Adrenal gland (tissue), 5 donors: Measurements from ENCODE around the gene PTPN7.
"Not testable (repeated sequence)": the region's sequence is repeated elsewhere in the genome, so short reads cannot be mapped to it uniquely, and the experiment has no call there.

Experiments
- POLR2A ChIP-seq, 2 donors: fragments of 450-650 bp; IDR thresholded peaks; one replicate each; pipeline ENCODE4 v1.6.1; 2017; ENCODE audit warnings: antibody characterized with exemption in 2 of 2, mild to moderate bottlenecking in 2 of 2, moderate library complexity in 1 of 2
- TF ChIP-seq, protein P1 (sequence below), 6 experiments: fragments of 450-650 bp in 4 of 6; fragments of 200-600 bp in 2 of 6; sonication (generic) in 1 of 6; IDR thresholded peaks; 1 replicate in 5 of 6; 2 replicates in 1 of 6; pipeline versions ENCODE4 v1.5.1 to v1.8.0; 2016 to 2021; ENCODE audit warnings: antibody characterized with exemption in 6 of 6, mild to moderate bottlenecking in 2 of 6, moderate library complexity in 1 of 6
- donor health status: DM: no; HTN: no; CAD: no.

DNA sequence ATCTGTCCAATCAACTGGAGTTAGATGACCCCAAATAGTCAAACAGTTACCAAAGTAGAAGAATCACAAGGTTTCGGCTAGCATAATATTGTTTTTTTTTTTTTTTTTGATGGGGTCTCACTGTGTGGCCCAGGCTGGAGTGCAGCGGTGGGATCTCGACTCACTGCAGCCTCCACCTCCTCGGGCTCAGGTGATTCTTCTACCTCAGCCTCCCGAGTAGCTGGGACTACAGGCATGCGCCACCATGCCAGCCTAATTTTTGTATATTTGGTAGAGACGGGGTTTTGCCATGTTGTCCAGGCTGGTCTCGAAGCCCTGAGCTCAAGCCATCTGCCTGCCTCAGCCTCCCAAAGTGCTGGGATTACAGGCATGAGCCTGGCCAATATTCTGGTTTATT is 14.7 kb downstream of the PTPN7 start:
- TF ChIP-seq, protein P1, sequence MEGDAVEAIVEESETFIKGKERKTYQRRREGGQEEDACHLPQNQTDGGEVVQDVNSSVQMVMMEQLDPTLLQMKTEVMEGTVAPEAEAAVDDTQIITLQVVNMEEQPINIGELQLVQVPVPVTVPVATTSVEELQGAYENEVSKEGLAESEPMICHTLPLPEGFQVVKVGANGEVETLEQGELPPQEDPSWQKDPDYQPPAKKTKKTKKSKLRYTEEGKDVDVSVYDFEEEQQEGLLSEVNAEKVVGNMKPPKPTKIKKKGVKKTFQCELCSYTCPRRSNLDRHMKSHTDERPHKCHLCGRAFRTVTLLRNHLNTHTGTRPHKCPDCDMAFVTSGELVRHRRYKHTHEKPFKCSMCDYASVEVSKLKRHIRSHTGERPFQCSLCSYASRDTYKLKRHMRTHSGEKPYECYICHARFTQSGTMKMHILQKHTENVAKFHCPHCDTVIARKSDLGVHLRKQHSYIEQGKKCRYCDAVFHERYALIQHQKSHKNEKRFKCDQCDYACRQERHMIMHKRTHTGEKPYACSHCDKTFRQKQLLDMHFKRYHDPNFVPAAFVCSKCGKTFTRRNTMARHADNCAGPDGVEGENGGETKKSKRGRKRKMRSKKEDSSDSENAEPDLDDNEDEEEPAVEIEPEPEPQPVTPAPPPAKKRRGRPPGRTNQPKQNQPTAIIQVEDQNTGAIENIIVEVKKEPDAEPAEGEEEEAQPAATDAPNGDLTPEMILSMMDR (IDR thresholded peaks at IDR 0.05) = not testable (repeated sequence)
- TF ChIP-seq POLR2A (IDR thresholded peaks at IDR 0.05) = not testable (repeated sequence)
